ENCODE results near the gene PYGM.

DNA sequence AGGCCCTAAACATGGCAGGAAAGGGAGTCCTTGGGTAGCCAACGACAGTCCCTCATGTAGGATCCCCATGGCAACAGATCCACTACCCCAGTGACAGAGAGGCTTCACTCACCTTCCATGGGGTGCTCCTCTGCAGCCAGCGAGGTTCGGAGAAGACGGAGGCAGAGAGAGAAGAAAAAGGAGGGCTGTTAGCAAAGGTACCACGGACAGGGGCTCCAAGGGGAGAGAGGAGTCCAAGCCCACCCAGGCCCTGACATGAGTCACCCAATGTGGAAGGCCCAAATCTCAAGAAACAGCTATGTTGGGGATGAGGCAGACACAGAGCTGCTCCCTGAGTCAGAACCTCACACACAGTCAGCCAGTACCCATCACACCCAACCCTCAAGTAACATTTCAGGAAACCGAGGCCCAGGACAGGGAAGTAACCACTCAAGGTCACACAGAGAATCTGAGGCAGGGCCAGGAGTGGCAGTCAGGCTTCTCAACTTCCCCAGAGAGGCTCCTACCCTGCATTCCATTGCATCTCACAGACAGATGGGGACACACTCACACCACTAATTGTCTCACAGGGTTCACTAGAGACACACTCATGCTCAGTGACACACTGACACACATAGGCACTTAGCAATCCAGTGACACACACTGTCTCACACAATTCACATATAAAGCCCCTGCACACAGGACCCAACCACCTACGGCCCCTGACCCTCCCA is 62.0 kb downstream of the PYGM start:
- TF ChIP-seq, protein P1, sequence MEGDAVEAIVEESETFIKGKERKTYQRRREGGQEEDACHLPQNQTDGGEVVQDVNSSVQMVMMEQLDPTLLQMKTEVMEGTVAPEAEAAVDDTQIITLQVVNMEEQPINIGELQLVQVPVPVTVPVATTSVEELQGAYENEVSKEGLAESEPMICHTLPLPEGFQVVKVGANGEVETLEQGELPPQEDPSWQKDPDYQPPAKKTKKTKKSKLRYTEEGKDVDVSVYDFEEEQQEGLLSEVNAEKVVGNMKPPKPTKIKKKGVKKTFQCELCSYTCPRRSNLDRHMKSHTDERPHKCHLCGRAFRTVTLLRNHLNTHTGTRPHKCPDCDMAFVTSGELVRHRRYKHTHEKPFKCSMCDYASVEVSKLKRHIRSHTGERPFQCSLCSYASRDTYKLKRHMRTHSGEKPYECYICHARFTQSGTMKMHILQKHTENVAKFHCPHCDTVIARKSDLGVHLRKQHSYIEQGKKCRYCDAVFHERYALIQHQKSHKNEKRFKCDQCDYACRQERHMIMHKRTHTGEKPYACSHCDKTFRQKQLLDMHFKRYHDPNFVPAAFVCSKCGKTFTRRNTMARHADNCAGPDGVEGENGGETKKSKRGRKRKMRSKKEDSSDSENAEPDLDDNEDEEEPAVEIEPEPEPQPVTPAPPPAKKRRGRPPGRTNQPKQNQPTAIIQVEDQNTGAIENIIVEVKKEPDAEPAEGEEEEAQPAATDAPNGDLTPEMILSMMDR (IDR thresholded peaks at IDR 0.05), result no peak
- no peak for TF ChIP-seq POLR2A (IDR thresholded peaks at IDR 0.05)

Data from lower leg skin (tissue), 3 donors.